Stomach smooth muscle (tissue), 2 donors: ENCODE results near the gene DENND1B.
"Not testable (repeated sequence)": the region's sequence is repeated elsewhere in the genome, so short reads cannot be mapped to it uniquely, and the experiment has no call there.

Source experiments
- H3K27ac ChIP-seq: one replicate; pipeline ENCODE4 v1.7.0; 2013; ENCODE audit warnings: mild to moderate bottlenecking, low read length, inconsistent platforms
- H3K27me3 ChIP-seq, 2 donors: one replicate each; pipeline ENCODE4 v1.7.0; 2013; ENCODE audit warnings: low read length in 2 of 2; ENCODE audit not compliant: insufficient read depth in 2 of 2, control insufficient read depth in 1 of 2
- H3K36me3 ChIP-seq, 2 donors: one replicate each; pipeline ENCODE4 v1.7.0; 2013; ENCODE audit warnings: low read length in 2 of 2; ENCODE audit not compliant: control insufficient read depth in 2 of 2, insufficient read depth in 2 of 2
- H3K4me1 ChIP-seq: one replicate; pipeline ENCODE4 v1.7.0; 2013; ENCODE audit warnings: low read length; ENCODE audit not compliant: control insufficient read depth, insufficient read depth
- H3K4me3 ChIP-seq, 2 donors: one replicate each; pipeline ENCODE4 v1.7.0; 2013; ENCODE audit warnings: low read length in 2 of 2
- H3K9ac ChIP-seq, 2 donors: one replicate each; pipeline ENCODE4 v1.7.0; 2013; ENCODE audit warnings: low read length in 2 of 2, mild to moderate bottlenecking in 1 of 2
- H3K9me3 ChIP-seq, 2 donors: one replicate each; pipeline ENCODE4 v1.7.0; 2013; ENCODE audit warnings: low read length in 2 of 2; ENCODE audit not compliant: control insufficient read depth in 2 of 2
- donor health status: healthy.
- donor health status: Pancreatic carcinoma.

The DENND1B gene

DNA sequence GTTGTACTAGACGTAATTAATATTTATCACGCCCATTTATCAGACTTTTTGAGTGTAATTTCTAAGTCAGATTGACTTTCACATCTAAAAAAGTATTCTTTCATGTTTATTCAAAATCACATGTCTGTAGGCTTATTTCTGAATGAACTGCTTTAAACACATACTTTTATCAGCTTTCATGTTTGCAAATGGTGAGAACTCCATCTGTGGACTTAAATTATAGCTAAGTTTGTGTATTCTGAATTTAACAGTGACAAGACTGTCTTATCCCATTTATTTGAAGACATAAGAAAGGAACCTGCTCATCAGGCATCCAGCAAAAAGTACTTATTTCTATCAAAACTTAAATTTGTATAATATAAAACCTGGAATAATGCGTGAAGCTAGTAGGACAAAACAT, 69.3 kb downstream of the DENND1B start:
- H3K27ac ChIP-seq, result no peak overlapping the region
- no peaks in the 10 kb centered on the region for H3K27me3 ChIP-seq
- no peak overlapping the region for H3K9ac ChIP-seq
- H3K4me1 ChIP-seq, result no peaks in the 10 kb centered on the region
- no peak overlapping the region for H3K4me3 ChIP-seq
- H3K9me3 ChIP-seq, result no peaks in the 10 kb centered on the region
- no peaks in the 10 kb centered on the region for H3K36me3 ChIP-seq

DNA sequence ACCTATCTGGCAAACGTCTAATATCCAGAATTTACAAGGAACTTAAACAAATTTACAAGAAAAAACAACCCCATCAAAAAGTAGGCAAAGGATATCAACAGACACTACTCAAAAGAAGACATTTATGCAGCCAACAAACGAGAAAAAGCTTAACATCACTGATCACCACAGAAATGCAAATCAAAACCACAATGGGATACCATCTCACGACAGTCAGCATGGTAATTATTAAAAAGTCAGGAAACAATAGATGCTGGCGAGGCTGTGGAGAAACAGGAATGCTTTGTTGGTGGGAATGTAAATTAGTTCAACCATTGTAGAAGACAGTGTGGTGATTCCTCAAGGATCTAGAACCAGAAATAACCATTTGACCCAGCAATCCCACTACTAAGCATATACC, 74.6 kb downstream of the DENND1B start:
- not testable (repeated sequence) for H3K36me3 ChIP-seq, H3K9me3 ChIP-seq, H3K27me3 ChIP-seq, H3K4me1 ChIP-seq, H3K4me3 ChIP-seq, H3K9ac ChIP-seq, H3K27ac ChIP-seq

DNA sequence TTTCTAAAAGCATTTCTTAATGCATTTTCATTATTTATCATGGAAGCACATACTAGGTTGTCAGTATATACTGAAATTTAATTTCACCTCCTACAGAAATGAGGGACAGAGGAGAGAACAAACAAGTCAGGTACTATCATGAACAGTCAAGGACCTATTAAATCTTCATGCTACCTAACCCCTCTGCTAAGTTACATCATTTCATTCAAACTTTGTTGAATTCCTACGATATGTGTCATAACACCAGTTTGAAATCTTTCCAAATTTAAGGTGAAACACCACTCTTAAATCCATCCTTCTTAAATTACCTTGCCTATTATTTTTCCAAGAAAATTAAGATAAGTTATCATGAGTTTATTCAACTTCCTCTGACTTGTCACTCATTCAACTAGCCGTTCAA, 78.9 kb downstream of the DENND1B start:
- H3K4me1 ChIP-seq, result no peaks in the 10 kb centered on the region
- H3K9ac ChIP-seq, result no peak overlapping the region
- no peaks in the 10 kb centered on the region for H3K27me3 ChIP-seq
- no peak overlapping the region for H3K4me3 ChIP-seq
- no peaks in the 10 kb centered on the region for H3K36me3 ChIP-seq
- H3K9me3 ChIP-seq, result peaks cover 0 to 2% of the 10 kb centered on the region in 2 donors
- no peak overlapping the region for H3K27ac ChIP-seq

DNA sequence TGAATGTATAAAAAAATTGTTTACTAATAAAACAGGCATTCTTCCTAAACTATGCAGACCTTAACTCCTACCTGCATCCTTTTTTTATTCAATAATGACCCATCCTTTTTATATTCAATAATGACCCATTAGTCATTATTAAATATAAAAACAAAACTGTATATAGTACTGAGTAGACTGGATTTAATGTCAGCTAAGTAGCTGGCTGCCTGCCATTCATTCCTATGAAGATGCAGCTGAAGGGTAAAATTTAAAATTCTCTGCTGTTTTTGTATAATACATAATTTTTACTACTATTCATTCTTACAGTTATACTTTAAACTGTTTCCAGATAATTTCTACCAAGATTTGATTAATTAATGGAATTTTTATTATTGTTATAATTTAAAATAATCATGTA, 79.3 kb downstream of the DENND1B start:
- H3K9ac ChIP-seq, result no peak overlapping the region
- H3K27ac ChIP-seq, result no peak overlapping the region
- H3K4me3 ChIP-seq, result no peak overlapping the region
- H3K36me3 ChIP-seq, result no peaks in the 10 kb centered on the region
- H3K27me3 ChIP-seq, result no peaks in the 10 kb centered on the region
- peaks cover 0 to 2% of the 10 kb centered on the region in 2 donors for H3K9me3 ChIP-seq
- no peaks in the 10 kb centered on the region for H3K4me1 ChIP-seq

DNA sequence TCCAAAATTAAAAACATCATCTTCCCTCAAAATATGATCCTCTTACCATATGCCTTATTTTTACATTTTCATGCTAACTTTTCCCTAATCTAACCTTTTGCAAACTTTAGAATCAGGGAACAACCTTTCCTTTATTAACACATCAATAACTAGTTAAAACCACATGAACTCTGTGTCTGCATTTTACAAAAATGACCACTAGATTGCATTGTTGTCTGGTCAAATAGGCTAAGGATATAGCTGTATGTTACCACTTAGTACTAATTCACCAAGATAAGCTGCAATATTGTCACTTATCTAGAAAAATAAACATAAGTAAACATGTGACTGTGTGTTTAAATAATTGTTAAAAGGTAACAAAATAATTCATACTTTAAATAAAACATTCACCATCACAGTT, 82.3 kb downstream of the DENND1B start:
- Histone ChIP-seq H3K27ac (no peak overlapping the region), H3K36me3 (no peaks in the 10 kb centered on the region)

DNA sequence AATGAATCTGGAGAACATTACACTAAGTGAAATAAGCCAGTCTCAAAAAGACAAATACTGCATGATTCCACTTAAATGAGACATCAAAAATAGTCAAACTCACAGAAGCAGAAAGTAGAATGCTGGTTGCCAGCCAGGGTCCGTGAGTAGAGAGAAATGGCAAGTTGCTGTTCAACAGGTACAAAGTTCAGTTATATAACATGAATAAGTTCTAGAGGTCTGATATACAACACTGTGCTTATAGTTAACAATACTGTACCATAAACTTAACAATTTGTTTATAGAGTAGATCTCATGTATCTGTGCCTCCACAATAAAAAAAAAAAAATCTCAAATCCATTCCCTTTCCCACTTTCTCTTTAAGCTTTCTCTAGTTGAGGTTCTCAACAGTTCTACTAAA, 83.5 kb downstream of the DENND1B start:
- H3K4me3 ChIP-seq, result no peak overlapping the region
- H3K27ac ChIP-seq, result no peak overlapping the region
- no peaks in the 10 kb centered on the region for H3K4me1 ChIP-seq
- no peak overlapping the region for H3K9ac ChIP-seq
- peaks cover 0 to 5% of the 10 kb centered on the region in 2 donors for H3K9me3 ChIP-seq
- H3K36me3 ChIP-seq, result no peaks in the 10 kb centered on the region
- H3K27me3 ChIP-seq, result no peaks in the 10 kb centered on the region

More for the DNA sequence above, 82.3 kb downstream of the DENND1B start:
- Histone ChIP-seq H3K9ac (no peak overlapping the region), H3K4me1 (no peaks in the 10 kb centered on the region), H3K9me3 (peaks cover 0 to 5% of the 10 kb centered on the region in 2 donors), H3K4me3 (no peak overlapping the region), H3K27me3 (no peaks in the 10 kb centered on the region)

DNA sequence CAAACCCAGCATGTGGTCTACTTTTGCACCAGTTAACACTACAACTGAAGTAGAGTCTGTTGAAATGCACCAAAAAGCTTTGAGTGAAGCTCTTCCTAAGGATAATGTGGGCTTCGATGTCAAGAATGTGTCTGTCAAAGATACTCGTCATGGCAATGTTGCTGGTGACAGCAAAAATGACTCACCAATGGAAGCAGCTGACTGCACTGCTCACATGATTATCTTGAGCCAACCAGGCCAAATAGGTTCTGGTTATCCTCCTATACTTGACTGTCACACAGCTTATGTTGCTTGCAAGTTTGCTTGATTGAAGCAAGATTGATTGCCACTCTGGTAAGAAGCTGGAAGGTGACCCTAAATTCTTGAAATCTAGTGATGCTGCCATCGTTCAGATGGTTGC, 85.2 kb downstream of the DENND1B start:
- H3K9ac ChIP-seq, result no peak overlapping the region
- no peaks in the 10 kb centered on the region for H3K36me3 ChIP-seq
- no peak overlapping the region for H3K27ac ChIP-seq
- peaks cover 0 to 5% of the 10 kb centered on the region in 2 donors for H3K9me3 ChIP-seq
- H3K4me1 ChIP-seq, result no peaks in the 10 kb centered on the region
- no peak overlapping the region for H3K4me3 ChIP-seq
- no peaks in the 10 kb centered on the region for H3K27me3 ChIP-seq

DNA sequence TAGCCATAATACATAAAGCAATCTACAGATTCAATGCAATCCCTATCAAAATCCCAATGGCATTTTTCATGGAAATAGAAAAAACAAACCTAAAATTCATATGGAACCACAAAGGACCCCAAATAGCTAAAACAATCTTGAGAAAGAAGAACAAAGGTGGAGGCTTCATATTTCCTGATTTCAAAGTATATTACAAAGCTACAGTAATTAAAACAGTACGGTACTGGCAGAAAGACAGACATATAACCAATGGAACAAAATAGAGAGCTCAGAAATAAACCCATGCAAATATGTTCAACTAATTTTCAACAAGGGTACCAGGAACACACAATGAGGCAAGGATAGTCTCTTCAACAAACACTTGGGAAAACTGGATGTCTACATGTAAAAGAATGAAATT, 87.0 kb downstream of the DENND1B start:
- peaks cover 0 to 5% of the 10 kb centered on the region in 2 donors for H3K9me3 ChIP-seq
- no peak overlapping the region for H3K9ac ChIP-seq
- H3K4me1 ChIP-seq, result no peaks in the 10 kb centered on the region
- H3K27ac ChIP-seq, result no peak overlapping the region
- no peaks in the 10 kb centered on the region for H3K27me3 ChIP-seq
- no peak overlapping the region for H3K4me3 ChIP-seq
- no peaks in the 10 kb centered on the region for H3K36me3 ChIP-seq

DNA sequence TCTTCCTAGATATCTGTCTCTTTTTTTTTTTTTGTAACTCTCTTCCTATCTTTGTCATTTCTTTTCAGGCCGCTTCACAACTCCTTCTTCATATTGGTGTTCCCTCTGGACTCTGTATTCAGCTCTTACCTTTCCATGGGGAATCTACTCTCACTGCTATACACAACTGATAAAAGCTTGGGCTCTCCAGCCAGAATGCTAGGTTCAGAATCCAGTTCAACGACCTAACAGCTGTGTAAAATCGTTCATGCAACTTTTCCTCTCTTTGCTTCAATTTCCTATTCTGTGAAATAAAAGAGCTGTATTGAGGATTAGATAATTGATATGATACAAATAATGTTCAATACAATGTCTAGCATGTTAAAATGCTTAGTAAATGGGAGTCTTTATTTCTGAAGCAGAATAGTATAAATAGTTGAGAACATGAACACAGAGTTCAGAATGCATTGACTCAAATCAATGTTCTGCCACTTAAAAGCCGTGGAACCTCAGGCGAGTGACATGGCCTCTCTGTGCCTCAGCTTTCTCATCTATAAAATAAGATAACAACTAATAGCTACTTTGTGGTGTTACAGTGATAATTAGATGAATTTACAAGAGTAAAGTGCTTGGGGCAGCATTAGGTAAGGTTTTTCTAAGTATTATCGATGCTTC, 88.5 kb downstream of the DENND1B start:
- Histone ChIP-seq H3K4me3 (no peak overlapping the region), H3K27ac (no peak overlapping the region), H3K9me3 (peaks cover 0 to 5% of the 10 kb centered on the region in 2 donors), H3K27me3 (no peaks in the 10 kb centered on the region), H3K4me1 (no peaks in the 10 kb centered on the region), H3K9ac (no peak overlapping the region), H3K36me3 (no peaks in the 10 kb centered on the region)

DNA sequence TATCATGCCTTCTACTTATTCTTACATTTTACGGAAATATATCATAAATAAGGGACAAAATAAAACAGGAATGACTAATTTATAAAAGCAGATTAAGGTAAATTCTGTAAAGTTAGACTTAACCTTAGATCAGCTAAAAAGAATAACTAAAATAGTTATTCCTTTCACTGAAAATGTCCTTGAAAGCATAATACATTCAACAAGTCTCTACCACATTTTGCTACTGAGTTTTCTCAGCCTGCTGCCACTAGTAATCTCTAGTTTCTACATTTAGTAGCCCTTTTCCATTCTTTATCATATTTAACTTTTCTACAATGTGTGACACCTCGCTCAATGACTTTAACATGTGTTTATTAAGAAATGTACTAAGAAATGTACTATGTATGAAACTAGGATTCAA, 89.0 kb downstream of the DENND1B start:
- H3K9ac ChIP-seq, result no peak overlapping the region

DNA sequence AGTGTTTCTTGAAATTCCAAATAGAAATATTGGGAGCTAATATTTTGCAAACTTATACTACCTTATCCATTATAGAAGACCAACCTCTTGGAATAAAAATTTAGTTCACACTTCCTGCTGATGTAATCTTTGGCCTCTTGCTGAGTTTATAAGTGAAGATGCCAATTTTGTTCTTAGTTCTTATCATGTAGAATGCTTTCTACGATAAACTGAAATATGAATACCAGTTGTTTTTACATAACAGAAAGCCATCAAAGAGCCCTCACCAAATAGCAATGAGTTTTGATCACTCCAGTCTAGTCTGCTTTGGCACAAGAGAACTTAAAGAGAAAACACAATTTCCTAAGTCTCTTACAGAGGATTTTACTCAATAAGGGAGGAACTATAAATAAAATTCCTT, 89.5 kb downstream of the DENND1B start:
- no peak overlapping the region for H3K4me3 ChIP-seq
- H3K9me3 ChIP-seq, result peaks cover 0 to 5% of the 10 kb centered on the region in 2 donors
- H3K4me1 ChIP-seq, result no peaks in the 10 kb centered on the region
- no peak overlapping the region for H3K27ac ChIP-seq
- H3K9ac ChIP-seq, result no peak overlapping the region
- H3K36me3 ChIP-seq, result no peaks in the 10 kb centered on the region
- H3K27me3 ChIP-seq, result no peaks in the 10 kb centered on the region

More for the DNA sequence above, 89.0 kb downstream of the DENND1B start:
- no peaks in the 10 kb centered on the region for H3K27me3 ChIP-seq
- peaks cover 0 to 5% of the 10 kb centered on the region in 2 donors for H3K9me3 ChIP-seq
- no peak overlapping the region for H3K4me3 ChIP-seq
- H3K36me3 ChIP-seq, result no peaks in the 10 kb centered on the region
- no peaks in the 10 kb centered on the region for H3K4me1 ChIP-seq
- H3K27ac ChIP-seq, result no peak overlapping the region
